ENCODE measurements around the gene COL24A1.

Gene COL24A1

GRCh38 chr1:85822696-85823095, 333.9 kb downstream of the COL24A1 start:
- H3K4me3 ChIP-seq (ENCODE audit: low read depth, low read length): no peak overlapping the region
- H2BK120ac ChIP-seq (ENCODE audit: insufficient read depth, low read length, poor library complexity): no peak overlapping the region
- no peak overlapping the region for H3K23ac ChIP-seq (ENCODE audit: low read length)
- no peak overlapping the region for H3K14ac ChIP-seq (ENCODE audit: low read length)
- no peaks in the 10 kb centered on the region for H3K36me3 ChIP-seq (ENCODE audit: control insufficient read depth in 1 of 2, insufficient read depth in 2 of 2, low read length in 2 of 2)
- no peak overlapping the region for H2BK5ac ChIP-seq (ENCODE audit: low read depth, low read length, poor library complexity)
- no peak overlapping the region for H2AK5ac ChIP-seq (ENCODE audit: low read length)
- DNase-seq: no peak
- no peak overlapping the region for H3K18ac ChIP-seq (ENCODE audit: low read length)
- no peak overlapping the region for H3K9ac ChIP-seq (ENCODE audit: low read length)
- H3K4ac ChIP-seq (ENCODE audit: low read depth, low read length): no peak overlapping the region
- no CpG with 5 or more reads among the region's 4 CpGs for WGBS (ENCODE audit: extremely low coverage, insufficient coverage, insufficient read length)
- H2BK12ac ChIP-seq (ENCODE audit: low read length): no peak overlapping the region
- H4K91ac ChIP-seq (ENCODE audit: low read depth, low read length): no peak overlapping the region
- H4K8ac ChIP-seq (ENCODE audit: low read depth, low read length): no peak overlapping the region
- H3K79me1 ChIP-seq (ENCODE audit: low read length): no peaks in the 10 kb centered on the region
- no peaks in the 10 kb centered on the region for H3K4me1 ChIP-seq (ENCODE audit: control insufficient read depth in 1 of 2, insufficient read depth in 2 of 2, low read length in 2 of 2)
- H2AFZ ChIP-seq (ENCODE audit: insufficient read depth, low read length, poor library complexity): no peak overlapping the region
- no peaks in the 10 kb centered on the region for H3K27me3 ChIP-seq (ENCODE audit: insufficient read depth, low read length)
- H3K9me3 ChIP-seq (ENCODE audit: insufficient read depth, low read depth, low read length): no peaks in the 10 kb centered on the region
- H3K4me2 ChIP-seq (ENCODE audit: low read length): no peak overlapping the region
- no peaks in the 10 kb centered on the region for H3K79me2 ChIP-seq (ENCODE audit: control insufficient read depth, insufficient read depth, low read length, poor library complexity)
- H4K12ac ChIP-seq (ENCODE audit: low read depth, low read length): no peak overlapping the region
- H3K27ac ChIP-seq (ENCODE audit: low read depth, low read length): no peak overlapping the region

GRCh38 chr1:85818371-85818770, 338.2 kb downstream of the COL24A1 start:
- no peak overlapping the region for H2BK12ac ChIP-seq (ENCODE audit: low read length)
- no peak overlapping the region for H2BK5ac ChIP-seq (ENCODE audit: low read depth, low read length, poor library complexity)
- H3K23ac ChIP-seq (ENCODE audit: low read length): no peak overlapping the region
- H3K4me1 ChIP-seq (ENCODE audit: control insufficient read depth in 1 of 2, insufficient read depth in 2 of 2, low read length in 2 of 2): no peaks in the 10 kb centered on the region
- no peak overlapping the region for H4K8ac ChIP-seq (ENCODE audit: low read depth, low read length)
- no peak overlapping the region for H3K4ac ChIP-seq (ENCODE audit: low read depth, low read length)
- H3K79me2 ChIP-seq (ENCODE audit: control insufficient read depth, insufficient read depth, low read length, poor library complexity): no peaks in the 10 kb centered on the region
- H3K14ac ChIP-seq (ENCODE audit: low read length): no peak overlapping the region
- H3K36me3 ChIP-seq (ENCODE audit: control insufficient read depth in 1 of 2, insufficient read depth in 2 of 2, low read length in 2 of 2): no peaks in the 10 kb centered on the region
- no peaks in the 10 kb centered on the region for H3K79me1 ChIP-seq (ENCODE audit: low read length)
- H3K27ac ChIP-seq (ENCODE audit: low read depth, low read length): no peak overlapping the region
- no peak overlapping the region for H3K4me3 ChIP-seq (ENCODE audit: low read depth, low read length)
- no peak overlapping the region for H3K4me2 ChIP-seq (ENCODE audit: low read length)
- H3K9ac ChIP-seq (ENCODE audit: low read length): no peak overlapping the region
- H2BK120ac ChIP-seq (ENCODE audit: insufficient read depth, low read length, poor library complexity): no peak overlapping the region
- no CpG with 5 or more reads among the region's 2 CpGs for WGBS (ENCODE audit: extremely low coverage, insufficient coverage, insufficient read length)
- DNase-seq: peak in 1 of 2 donors; percentile 32
- H4K12ac ChIP-seq (ENCODE audit: low read depth, low read length): no peak overlapping the region
- H3K18ac ChIP-seq (ENCODE audit: low read length): no peak overlapping the region
- no peaks in the 10 kb centered on the region for H3K9me3 ChIP-seq (ENCODE audit: insufficient read depth, low read depth, low read length)
- H2AK5ac ChIP-seq (ENCODE audit: low read length): no peak overlapping the region
- no peak overlapping the region for H4K91ac ChIP-seq (ENCODE audit: low read depth, low read length)
- no peaks in the 10 kb centered on the region for H3K27me3 ChIP-seq (ENCODE audit: insufficient read depth, low read length)
- no peak overlapping the region for H2AFZ ChIP-seq (ENCODE audit: insufficient read depth, low read length, poor library complexity)

GRCh38 chr1:85816606-85817005, 340.0 kb downstream of the COL24A1 start:
- H4K12ac ChIP-seq (ENCODE audit: low read depth, low read length): no peak overlapping the region
- WGBS (ENCODE audit: extremely low coverage, insufficient coverage, insufficient read length): no CpG with 5 or more reads among the region's 1 CpG
- no peak overlapping the region for H4K8ac ChIP-seq (ENCODE audit: low read depth, low read length)
- no peak for DNase-seq
- H3K4me2 ChIP-seq (ENCODE audit: low read length): no peak overlapping the region
- H3K9ac ChIP-seq (ENCODE audit: low read length): no peak overlapping the region
- no peak overlapping the region for H3K18ac ChIP-seq (ENCODE audit: low read length)
- H3K9me3 ChIP-seq (ENCODE audit: insufficient read depth, low read depth, low read length): no peaks in the 10 kb centered on the region
- no peak overlapping the region for H3K4ac ChIP-seq (ENCODE audit: low read depth, low read length)
- H3K14ac ChIP-seq (ENCODE audit: low read length): no peak overlapping the region
- H3K23ac ChIP-seq (ENCODE audit: low read length): no peak overlapping the region
- no peak overlapping the region for H3K27ac ChIP-seq (ENCODE audit: low read depth, low read length)
- H3K79me2 ChIP-seq (ENCODE audit: control insufficient read depth, insufficient read depth, low read length, poor library complexity): no peaks in the 10 kb centered on the region
- H3K4me3 ChIP-seq (ENCODE audit: low read depth, low read length): no peak overlapping the region
- H2BK5ac ChIP-seq (ENCODE audit: low read depth, low read length, poor library complexity): no peak overlapping the region
- H3K36me3 ChIP-seq (ENCODE audit: control insufficient read depth in 1 of 2, insufficient read depth in 2 of 2, low read length in 2 of 2): no peaks in the 10 kb centered on the region
- H3K4me1 ChIP-seq (ENCODE audit: control insufficient read depth in 1 of 2, insufficient read depth in 2 of 2, low read length in 2 of 2): no peaks in the 10 kb centered on the region
- no peak overlapping the region for H2BK12ac ChIP-seq (ENCODE audit: low read length)
- no peak overlapping the region for H4K91ac ChIP-seq (ENCODE audit: low read depth, low read length)
- no peak overlapping the region for H2BK120ac ChIP-seq (ENCODE audit: insufficient read depth, low read length, poor library complexity)
- no peaks in the 10 kb centered on the region for H3K79me1 ChIP-seq (ENCODE audit: low read length)
- no peak overlapping the region for H2AK5ac ChIP-seq (ENCODE audit: low read length)
- H2AFZ ChIP-seq (ENCODE audit: insufficient read depth, low read length, poor library complexity): no peak overlapping the region
- H3K27me3 ChIP-seq (ENCODE audit: insufficient read depth, low read length): no peaks in the 10 kb centered on the region

- Histone ChIP-seq H2BK5ac (ENCODE audit: low read depth, low read length, poor library complexity) (no peak overlapping the region), H3K4me1 (ENCODE audit: control insufficient read depth in 1 of 2, insufficient read depth in 2 of 2, low read length in 2 of 2) (no peaks in the 10 kb centered on the region), H4K91ac (ENCODE audit: low read depth, low read length) (no peak overlapping the region), H4K12ac (ENCODE audit: low read depth, low read length) (no peak overlapping the region), H3K9me3 (ENCODE audit: insufficient read depth, low read depth, low read length) (no peaks in the 10 kb centered on the region), H2AFZ (ENCODE audit: insufficient read depth, low read length, poor library complexity) (no peak overlapping the region), H3K79me2 (ENCODE audit: control insufficient read depth, insufficient read depth, low read length, poor library complexity) (no peaks in the 10 kb centered on the region), H3K4me3 (ENCODE audit: low read depth, low read length) (no peak overlapping the region), H3K9ac (ENCODE audit: low read length) (no peak overlapping the region), H2BK12ac (ENCODE audit: low read length) (no peak overlapping the region), H3K36me3 (ENCODE audit: control insufficient read depth in 1 of 2, insufficient read depth in 2 of 2, low read length in 2 of 2) (no peaks in the 10 kb centered on the region), H2AK5ac (ENCODE audit: low read length) (no peak overlapping the region), H3K18ac (ENCODE audit: low read length) (no peak overlapping the region), H3K4ac (ENCODE audit: low read depth, low read length) (no peak overlapping the region), H3K14ac (ENCODE audit: low read length) (no peak overlapping the region), H3K27ac (ENCODE audit: low read depth, low read length) (no peak overlapping the region), H3K23ac (ENCODE audit: low read length) (no peak overlapping the region), H2BK120ac (ENCODE audit: insufficient read depth, low read length, poor library complexity) (no peak overlapping the region), H3K4me2 (ENCODE audit: low read length) (no peak overlapping the region), H4K8ac (ENCODE audit: low read depth, low read length) (no peak overlapping the region), H3K27me3 (ENCODE audit: insufficient read depth, low read length) (no peaks in the 10 kb centered on the region), H3K79me1 (ENCODE audit: low read length) (no peaks in the 10 kb centered on the region)
- no peak for DNase-seq
- WGBS (ENCODE audit: extremely low coverage, insufficient coverage, insufficient read length): no CpG with 5 or more reads among the region's 2 CpGs
Observed at GRCh38 chr1:85815906-85816305, 340.7 kb downstream of the COL24A1 start.
